ENCODE data around the gene LEMD1. TPM values are rescaled to one million over a fixed set of nuclear protein-coding genes. Genes with fewer than 3 reads are reported as not detected.
"Not testable (repeated sequence)": the region's sequence is repeated elsewhere in the genome, so short reads cannot be mapped to it uniquely, and the experiment has no call there.

The LEMD1 gene
- polyA plus RNA-seq, 12 donors = 0.29 TPM; not detected in 11

DNA sequence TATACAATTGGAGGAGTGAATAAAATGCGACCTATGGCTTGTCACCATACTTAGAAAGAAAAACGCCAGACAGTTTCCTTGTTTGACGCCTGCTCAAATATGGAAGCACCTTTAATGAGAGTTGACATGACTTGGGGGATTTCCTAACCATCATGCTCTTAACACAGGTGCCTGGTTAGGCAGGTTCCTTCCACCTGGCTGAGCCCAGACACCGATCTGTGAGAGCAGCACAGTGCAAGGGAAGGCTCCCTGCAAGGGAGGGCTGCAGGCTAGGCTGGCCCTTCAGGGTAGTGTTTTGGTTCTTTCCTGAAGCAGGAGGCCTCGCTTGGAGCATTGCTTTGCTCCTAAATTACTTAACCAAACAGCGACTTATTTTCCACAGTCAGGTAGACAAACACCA, 40.6 kb downstream of the LEMD1 start:
- no peak for DNase-seq

DNA sequence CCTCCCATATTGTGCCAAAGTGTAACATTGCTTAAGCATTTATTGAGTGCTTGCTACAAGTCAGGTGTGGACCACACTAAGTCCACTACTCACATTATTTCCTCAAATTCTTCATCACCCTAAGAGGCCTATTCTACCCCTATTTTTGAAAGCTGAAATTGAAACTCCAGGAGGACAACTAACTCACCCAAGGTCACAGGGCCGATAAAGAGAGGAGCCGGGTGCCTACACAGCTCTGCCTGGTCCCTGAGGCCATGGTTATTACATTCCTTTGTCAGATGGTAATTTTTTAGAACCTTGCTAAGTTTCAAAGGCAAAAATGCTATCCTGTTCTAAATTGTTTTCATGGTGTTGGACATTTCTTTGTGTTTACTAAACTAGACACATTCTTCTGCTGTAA, 41.0 kb downstream of the LEMD1 start:
- no peak for DNase-seq

- DNase-seq = no peak
These were observed 42.8 kb downstream of the LEMD1 start for GRCh38 chr1:205379056-205379455.

GRCh38 chr1:205377355-205377754, 44.5 kb downstream of the LEMD1 start:
- no peak for DNase-seq

GRCh38 chr1:205376739-205377138, 45.1 kb downstream of the LEMD1 start:
- DNase-seq = no peak

DNA sequence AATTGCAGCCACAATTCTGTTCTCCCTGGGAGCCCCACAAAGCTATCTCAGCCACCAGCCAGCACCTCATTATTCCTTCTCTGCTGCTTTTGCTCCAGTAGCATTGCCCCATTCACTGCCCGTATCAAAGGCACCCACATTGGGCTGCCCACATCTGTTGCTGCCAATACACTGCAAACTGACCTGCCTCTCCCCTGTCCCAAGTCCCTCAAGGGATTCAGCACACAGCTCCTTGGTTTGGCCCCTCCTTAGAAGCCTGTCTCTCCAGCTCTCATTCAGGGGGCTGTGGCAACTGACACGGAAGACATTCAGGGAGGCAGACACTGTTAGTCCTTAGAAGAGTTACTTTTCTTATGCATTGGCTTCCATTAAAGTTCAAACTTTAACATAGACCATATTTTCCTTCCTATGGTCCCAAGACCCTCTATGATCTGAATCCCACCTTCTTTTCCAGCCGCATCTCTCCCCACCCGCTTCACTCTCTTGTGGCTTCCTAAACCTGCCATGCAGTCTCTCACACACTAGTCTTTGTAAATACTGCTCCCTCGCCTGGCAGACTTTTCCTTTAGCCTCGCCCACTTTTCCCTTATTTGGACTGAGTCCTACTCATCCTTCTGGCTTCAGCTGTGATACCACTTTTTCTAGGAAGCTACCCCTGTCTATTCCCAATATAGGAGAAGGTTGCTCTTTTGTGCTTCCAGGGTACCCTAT, 45.9 kb downstream of the LEMD1 start:
- DNase-seq = no peak

- DNase-seq = no peak
These were observed 47.4 kb downstream of the LEMD1 start for GRCh38 chr1:205374210-205375078.

- DNase-seq = no peak
These were observed 48.1 kb downstream of the LEMD1 start for GRCh38 chr1:205373798-205374175.

DNA sequence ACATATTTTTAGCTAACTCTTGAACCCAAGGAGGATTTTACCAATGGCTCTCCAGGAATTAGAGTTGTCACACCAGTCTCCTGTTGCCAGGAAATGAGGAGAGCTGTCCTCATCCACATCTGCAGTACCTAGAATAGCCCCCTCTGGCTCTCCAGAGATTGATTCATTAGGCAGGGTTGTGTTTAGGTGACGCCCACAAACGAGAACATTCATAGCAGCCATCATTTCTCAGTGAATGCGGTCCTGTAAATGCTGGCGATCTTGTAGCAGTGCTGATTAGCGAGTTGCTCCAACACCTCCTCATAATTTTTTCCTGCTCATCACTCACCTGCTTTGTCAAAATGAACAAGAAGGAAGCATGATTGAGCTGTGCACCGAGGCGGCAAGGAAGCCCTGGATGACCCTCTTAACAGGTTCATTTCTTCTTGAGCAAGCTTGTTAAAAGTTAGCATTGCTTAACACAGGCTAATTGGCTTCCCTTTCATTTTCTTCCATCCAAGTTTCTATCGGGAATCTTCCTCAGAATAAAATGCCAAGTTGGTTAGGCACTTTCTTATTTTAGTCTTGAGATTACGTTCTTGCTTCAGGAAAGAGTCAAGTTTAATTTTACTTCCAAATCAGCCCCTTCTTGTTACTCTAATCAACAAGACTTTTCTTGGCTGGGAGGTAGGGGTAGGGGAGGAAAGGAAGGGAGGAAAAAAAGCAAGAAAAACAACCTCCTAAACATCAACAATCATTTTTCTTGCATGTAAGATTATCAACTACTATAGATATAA, 48.6 kb downstream of the LEMD1 start:
- DNase-seq = no peak

- no peak for DNase-seq
These were observed 49.8 kb downstream of the LEMD1 start for GRCh38 chr1:205371871-205372660.

DNA sequence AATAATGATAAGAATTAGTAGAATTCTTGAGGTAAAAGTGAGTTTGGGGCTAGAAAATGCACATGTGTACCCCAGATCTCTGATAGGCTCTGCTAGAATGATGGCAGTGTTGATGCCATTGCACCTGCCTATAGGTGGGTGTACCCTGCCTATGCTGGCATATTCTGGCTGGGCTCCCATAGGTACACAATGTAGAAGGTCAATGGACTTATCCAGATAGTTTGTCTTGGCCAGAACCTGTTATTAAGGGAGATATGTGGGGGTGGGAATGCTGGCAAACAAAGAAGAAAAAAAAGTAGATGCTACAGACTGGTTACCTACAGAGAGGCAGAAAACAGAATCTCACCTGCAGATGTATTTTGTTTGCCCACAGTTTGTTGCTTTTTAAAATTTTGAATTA, 51.1 kb downstream of the LEMD1 start:
- DNase-seq = no peak

DNA sequence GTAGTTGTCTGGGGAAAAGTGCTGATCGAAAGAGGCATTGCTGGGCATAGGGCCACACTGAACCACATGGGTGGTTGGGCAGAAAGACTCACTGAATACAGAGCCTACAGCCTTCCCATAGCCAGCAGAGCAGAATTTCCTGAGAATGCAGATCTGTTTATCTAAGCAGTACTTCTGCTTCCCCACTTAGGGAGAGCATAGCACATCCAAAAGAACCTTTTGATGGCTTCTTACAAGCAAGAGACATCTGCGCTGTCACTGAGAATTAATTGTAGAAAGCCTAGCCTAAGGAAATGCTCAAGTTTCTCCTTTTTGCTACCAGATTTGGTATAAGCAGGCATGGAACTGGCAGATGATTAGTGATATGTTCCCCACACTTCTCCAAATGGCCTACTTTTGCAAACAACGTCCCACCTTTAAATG, 52.1 kb downstream of the LEMD1 start:
- no peak for DNase-seq

DNA sequence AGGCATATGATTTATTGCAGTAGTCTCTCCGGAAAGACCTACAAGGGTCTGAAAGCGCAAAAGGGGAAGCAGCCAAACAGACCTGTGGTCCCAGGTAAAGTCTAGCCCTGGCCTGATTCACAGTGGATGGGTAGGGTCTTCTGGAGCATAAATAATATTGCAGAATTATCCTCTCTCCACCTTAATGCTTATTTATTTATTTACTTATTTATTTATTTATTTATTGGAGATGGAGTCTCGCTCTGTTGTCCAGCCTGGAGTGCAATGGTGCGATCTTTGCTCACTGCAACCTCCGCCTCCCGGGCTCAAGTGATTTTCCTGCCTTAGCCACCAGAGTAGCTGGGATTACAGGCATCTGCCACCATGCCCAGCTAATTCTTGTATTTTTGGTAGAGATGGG, 53.4 kb downstream of the LEMD1 start:
- DNase-seq = no peak

GRCh38 chr1:205365945-205366463, 55.9 kb downstream of the LEMD1 start:
- DNase-seq = no peak

DNA sequence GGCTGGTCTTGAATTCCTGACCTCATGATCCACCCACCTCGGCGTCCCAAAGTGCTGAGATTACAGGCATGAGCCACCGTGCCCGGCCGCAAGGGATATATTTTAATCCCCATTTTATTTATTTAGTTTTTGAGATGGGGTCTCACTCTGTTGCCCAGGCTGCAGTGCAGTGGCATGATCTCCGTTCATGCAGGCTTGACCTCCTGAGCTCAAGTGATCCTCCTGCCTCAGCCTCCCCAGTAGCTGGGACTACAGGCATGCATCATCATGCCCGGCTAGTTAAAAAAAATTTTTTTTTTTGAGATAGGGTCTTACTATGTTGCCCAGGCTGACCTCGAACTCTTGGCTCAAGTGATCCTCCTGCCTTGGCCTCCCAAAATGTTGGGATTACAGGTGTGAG, 56.8 kb downstream of the LEMD1 start:
- not testable (repeated sequence) for DNase-seq

DNA sequence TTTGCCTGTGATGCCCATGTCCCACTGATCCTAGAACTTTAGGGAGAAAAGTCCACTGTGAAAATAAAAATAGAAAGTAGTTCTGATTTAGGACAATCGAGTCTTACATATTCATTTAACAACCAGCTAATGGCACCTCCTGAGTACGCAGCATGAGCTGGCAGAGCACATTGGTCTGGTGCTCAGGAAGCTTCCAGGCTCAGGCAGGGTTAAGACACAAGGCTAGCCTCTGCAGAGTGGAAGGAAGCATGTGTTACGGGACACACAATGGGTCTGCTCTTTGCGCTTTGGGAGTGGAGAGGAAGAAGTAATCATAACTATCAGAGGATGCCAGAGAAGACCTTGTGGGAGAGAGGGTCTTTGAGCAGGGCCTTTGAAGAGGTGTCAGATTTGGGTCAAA, 61.0 kb downstream of the LEMD1 start:
- DNase-seq = no peak

GRCh38 chr1:205359771-205360565, 61.9 kb downstream of the LEMD1 start:
- no peak for DNase-seq

DNA sequence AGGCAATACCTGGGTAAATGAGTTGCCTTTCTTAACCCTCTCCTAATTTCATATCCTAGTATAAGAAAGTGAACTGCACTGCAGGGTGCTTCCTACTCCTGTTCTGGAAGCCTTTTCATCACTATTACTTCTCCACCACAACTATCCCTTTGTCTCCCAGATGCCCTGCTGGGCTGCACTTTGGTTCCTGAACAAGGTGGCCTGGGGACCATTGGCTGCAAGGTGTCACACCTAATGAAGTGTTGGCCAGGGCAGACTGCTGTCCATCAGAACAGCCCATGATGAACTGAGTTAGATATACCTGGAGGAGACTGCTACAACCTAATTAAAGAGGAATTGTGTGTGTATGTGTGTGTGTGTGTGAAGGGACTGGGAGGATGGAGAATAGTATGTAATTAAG, 63.3 kb downstream of the LEMD1 start:
- DNase-seq = no peak

DNA sequence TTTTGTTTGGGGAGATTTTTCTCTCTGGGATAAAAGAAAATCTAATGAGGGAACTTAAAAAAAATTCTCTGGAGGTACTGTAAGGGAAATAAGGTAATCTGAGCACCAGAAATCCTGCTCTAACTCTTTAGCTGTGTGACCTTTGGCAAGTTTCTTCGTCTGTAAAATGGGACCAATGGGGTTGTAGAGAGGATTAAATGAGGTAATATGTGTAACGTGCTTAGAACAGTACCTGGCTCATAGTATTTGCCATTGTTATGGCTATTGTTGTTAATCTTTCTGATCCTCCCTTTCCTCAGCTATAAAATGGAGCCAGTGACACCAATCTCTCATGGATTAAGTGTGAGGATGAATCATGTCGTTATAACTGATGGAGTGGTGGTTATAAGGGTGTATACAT, 64.3 kb downstream of the LEMD1 start:
- DNase-seq = no peak

DNA sequence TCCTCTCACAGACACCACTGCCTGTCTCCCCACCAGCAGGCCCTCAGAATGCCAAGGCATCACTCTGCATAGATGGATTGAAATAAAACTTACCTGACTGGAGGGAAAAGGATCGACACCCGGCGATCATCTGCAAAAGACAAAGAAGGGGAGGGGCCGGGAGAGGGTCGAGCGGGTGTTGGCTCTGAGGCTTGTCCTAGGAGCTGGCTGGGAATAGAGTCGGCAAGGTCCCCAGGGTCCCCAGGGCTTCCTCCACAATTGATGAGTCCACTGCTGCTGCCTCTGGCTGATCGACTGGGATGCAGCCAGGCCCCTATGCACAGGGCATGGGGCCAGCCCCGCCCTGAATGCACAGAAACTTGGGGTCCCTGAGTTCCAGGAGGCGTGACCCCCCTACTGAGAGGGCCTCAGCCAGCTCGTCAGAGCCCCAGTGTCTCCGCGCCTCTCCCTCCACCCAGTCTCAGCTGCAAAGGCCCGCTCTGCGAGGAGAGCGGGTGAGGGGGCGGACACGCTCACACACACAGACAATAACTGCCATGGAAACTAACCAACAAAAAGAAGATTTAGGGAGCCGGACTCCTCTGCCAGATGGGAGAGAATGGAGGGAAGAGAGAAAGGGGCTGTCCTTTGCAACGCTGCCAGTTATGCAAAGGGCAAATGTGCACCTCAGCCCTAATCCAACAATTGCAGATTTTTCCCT, 65.3 kb downstream of the LEMD1 start, which contains the start of gene KLHDC8A:
Gene KLHDC8A (minus strand): TSS at position 483 of the 700 bp plus-strand sequence. CDS start 13,318 bp downstream, outside the sequence.
- peak; percentile 75 for DNase-seq

Data from muscle of arm (tissue), 12 donors.